Right lobe of liver (tissue), 6 donors: ENCODE measurements around the gene FER. TPM values are rescaled to one million over a fixed set of nuclear protein-coding genes. Genes with fewer than 3 reads are reported as not detected.

ENCODE experiments used
- ATAC-seq, 4 donors: fragments of 200-7000 bp; cut with Tn5 transposase; one replicate each; pipeline ENCODE4 v1.9.1; 2020; ENCODE audit warnings: mild to moderate bottlenecking in 4 of 4, moderate library complexity in 4 of 4
- DNase-seq, 3 donors: peaks; one replicate each; pipeline ENCODE4 v3.0.0-alpha.2; 2020
- H3K27ac ChIP-seq, 3 donors: fragments of 200-600 bp; one replicate each; pipeline ENCODE4 v1.8.0; 2022
- H3K27me3 ChIP-seq, 2 donors: fragments of 200-600 bp; one replicate each; pipeline ENCODE4 v1.8.0; 2022
- H3K36me3 ChIP-seq, 4 donors: fragments of 200-600 bp; sonication (generic) in 1 of 4; one replicate each; pipeline versions ENCODE4 v1.5.1 to v1.8.0; 2017 to 2022; ENCODE audit warnings: control low read depth in 1 of 4
- H3K4me1 ChIP-seq, 4 donors: fragments of 200-600 bp; sonication (generic) in 1 of 4; one replicate each; pipeline versions ENCODE4 v1.5.1 to v1.8.0; 2017 to 2022; ENCODE audit warnings: control low read depth in 1 of 4
- H3K4me3 ChIP-seq, 3 donors: fragments of 200-600 bp; one replicate each; pipeline ENCODE4 v1.8.0; 2022
- H3K9me3 ChIP-seq, 4 donors: fragments of 200-600 bp; sonication (generic) in 1 of 4; one replicate each; pipeline versions ENCODE4 v1.5.1 to v1.8.0; 2017 to 2022; ENCODE audit warnings: control low read depth in 1 of 4
- CTCF ChIP-seq, 4 donors: fragments of 200-600 bp in 3 of 4; fragments of 450-650 bp in 1 of 4; IDR thresholded peaks; one replicate each; pipeline versions ENCODE4 v1.5.1 to v1.8.0; 2016 to 2022; ENCODE audit warnings: antibody characterized with exemption in 4 of 4, mild to moderate bottlenecking in 2 of 4
- POLR2A ChIP-seq: fragments of 450-650 bp; IDR thresholded peaks from one replicate; pipeline ENCODE4 v1.6.1; 2017; ENCODE audit warnings: antibody characterized with exemption, mild to moderate bottlenecking
- WGBS: methylation state at CpG from one replicate; pipeline ENCODE4 v1.1.6; 2018; ENCODE audit warnings: low coverage, low lambda C conversion rate; ENCODE audit not compliant: insufficient coverage; ENCODE audit errors: missing lambda C conversion rate; 5-methylcytosine and 5-hydroxymethylcytosine counted together
- intact Hi-C, 2 donors: fragments of 100-400 bp; cut with DNase I; formaldehyde crosslinking; loops; one replicate each; pipeline versions ENCODE4 v1.11.2 to v1.14.1; 2022
- total RNA-seq, 6 experiments: library from RNA; depleted of rRNA in 2 of 6; stranded (reverse); fragments of >200 nt in 2 of 6; fragmentation: NEBNext Ultra II Directional in 3 of 6; extraction: Animal tissue kit (Norgen Biotek cat#: 25700) in 3 of 6; gene quantifications; one replicate each; pipeline versions ENCODE4 v1.1.0 to v1.2.4, GENCODE V29; 2016 to 2023
- donor health status: DM: no; HTN: yes; CAD: no.
- donor health status: DM: no; HTN: no; CAD: no.
- donor health status: DM: no; HTN: no; CAD: no.
- donor health status: DM: no; HTN: yes; CAD: no.
- donor health status: DM: no; HTN: yes; CAD: no.

The FER gene
- total RNA-seq, 6 experiments from 2014 or later = 2.6 to 10.9 (median 5.0) TPM

DNA sequence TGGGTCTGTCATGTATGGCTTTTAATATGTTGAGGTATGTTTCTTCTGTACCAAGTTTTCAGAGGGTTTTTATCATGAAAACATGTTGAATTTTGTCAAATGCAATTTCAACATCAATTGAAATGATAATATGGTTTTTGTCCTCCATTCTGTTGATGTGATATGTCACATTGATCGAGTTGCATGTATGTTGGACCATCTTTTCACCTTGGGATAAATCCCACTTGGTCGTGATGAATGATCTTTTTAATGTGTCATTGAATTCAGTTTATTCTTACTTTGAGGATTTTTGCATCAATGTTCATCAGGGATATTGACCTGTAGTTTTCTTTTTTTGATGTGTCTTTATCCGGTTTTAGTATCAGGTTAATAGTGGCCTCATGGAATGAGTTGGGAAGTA, 373.5 kb downstream of the FER start:
- Histone ChIP-seq H3K4me3 (no peak overlapping the region), H3K4me1 (no peaks in the 10 kb centered on the region), H3K27me3 (no peaks in the 10 kb centered on the region), H3K9me3 (no peaks in the 10 kb centered on the region), H3K36me3 (no peaks in the 10 kb centered on the region), H3K27ac (no peak overlapping the region)
- ATAC-seq (no peak), DNase-seq (no peak)
- no peak for TF ChIP-seq POLR2A
- no peak for TF ChIP-seq CTCF (IDR thresholded peaks at IDR 0.05)
- 94% methylated on average over 3 of the region's 3 CpGs for WGBS
- intact Hi-C loops = no loop called here

GRCh38 chr5:109125755-109126429, 378.2 kb downstream of the FER start:
- 83% methylated on average over 5 of the region's 6 CpGs for WGBS
- intact Hi-C loops = no loop called here
- Histone ChIP-seq H3K4me3 (no peak overlapping the region), H3K27ac (no peak overlapping the region), H3K4me1 (no peaks in the 10 kb centered on the region), H3K36me3 (no peaks in the 10 kb centered on the region), H3K9me3 (no peaks in the 10 kb centered on the region), H3K27me3 (no peaks in the 10 kb centered on the region)
- no peak for TF ChIP-seq POLR2A
- ATAC-seq (no peak), DNase-seq (no peak)

GRCh38 chr5:109126481-109126880, 378.8 kb downstream of the FER start:
- 85% methylated on average over 1 of the region's 1 CpG for WGBS
- no peaks in the 10 kb centered on the region for H3K36me3 ChIP-seq

GRCh38 chr5:109136906-109137305, 389.2 kb downstream of the FER start:
- Histone ChIP-seq H3K36me3 (no peaks in the 10 kb centered on the region), H3K9me3 (no peaks in the 10 kb centered on the region), H3K27ac (no peak overlapping the region), H3K4me3 (no peak overlapping the region), H3K27me3 (no peaks in the 10 kb centered on the region), H3K4me1 (no peaks in the 10 kb centered on the region)
- DNase-seq (no peak), ATAC-seq (no peak)
- intact Hi-C loops = no loop called here
- WGBS = 75% methylated on average over 2 of the region's 2 CpGs
- TF ChIP-seq CTCF (IDR thresholded peaks at IDR 0.05) = no peak
- no peak for TF ChIP-seq POLR2A

More at GRCh38 chr5:109126481-109126880, 378.8 kb downstream of the FER start:
- Histone ChIP-seq H3K4me1 (no peaks in the 10 kb centered on the region), H3K27ac (no peak overlapping the region), H3K4me3 (no peak overlapping the region), H3K27me3 (no peaks in the 10 kb centered on the region), H3K9me3 (no peaks in the 10 kb centered on the region)
- DNase-seq (no peak), ATAC-seq (no peak)
- intact Hi-C loops = no loop called here
- TF ChIP-seq POLR2A (no peak), CTCF (IDR thresholded peaks at IDR 0.05) (no peak)

DNA sequence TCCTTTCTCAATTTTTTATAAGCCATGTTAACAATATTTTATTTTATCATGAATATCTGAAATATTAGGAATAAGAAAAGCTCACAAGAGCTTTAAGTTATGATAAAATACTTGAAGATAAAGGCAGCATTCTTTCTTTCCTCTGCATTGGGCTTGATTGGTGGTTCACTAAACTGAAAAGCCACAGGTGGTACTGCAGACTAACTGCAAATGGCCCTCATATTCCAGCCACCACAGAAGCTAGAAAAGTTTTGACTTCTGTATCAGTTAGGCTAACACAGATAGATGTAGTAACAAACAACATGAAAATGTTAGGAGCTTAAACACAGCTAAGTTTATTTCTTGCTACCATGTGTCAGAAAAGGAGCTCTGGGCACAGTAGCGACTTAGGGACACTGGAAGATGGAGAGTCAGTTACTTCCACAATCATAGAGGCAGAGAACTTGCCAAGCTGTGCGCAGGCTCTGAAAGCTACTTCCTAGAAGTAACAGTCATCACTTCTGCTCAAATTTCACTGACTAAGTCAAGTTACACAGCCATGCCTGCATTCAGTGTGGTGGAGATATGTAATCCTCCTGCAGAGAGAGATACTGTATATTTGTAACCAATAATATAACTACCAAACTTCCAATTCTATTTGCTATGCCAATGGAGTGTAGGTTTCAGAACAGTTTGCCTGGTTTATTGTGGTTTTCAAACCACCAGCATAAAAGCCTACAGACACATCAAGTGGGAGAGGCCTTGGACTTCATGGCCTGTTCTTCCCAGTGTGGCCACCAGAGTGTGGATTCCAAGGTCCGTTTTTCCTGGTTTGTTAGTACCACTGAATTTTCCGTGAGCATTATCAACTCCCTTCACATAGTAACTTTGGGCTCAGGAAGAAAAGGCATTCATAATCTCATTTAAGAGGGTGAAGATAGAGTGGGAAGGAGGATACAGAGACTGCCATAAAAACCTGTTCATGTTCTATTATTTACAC, 393.8 kb downstream of the FER start:
- Histone ChIP-seq H3K27ac (no peak overlapping the region), H3K4me3 (no peak overlapping the region), H3K27me3 (no peaks in the 10 kb centered on the region), H3K36me3 (no peaks in the 10 kb centered on the region), H3K9me3 (no peaks in the 10 kb centered on the region), H3K4me1 (no peaks in the 10 kb centered on the region)
- TF ChIP-seq POLR2A = no peak
- TF ChIP-seq CTCF (IDR thresholded peaks at IDR 0.05) = no peak
- 85% methylated on average over 4 of the region's 4 CpGs for WGBS
- peak in 3 of 4 donors; percentile 28 to 66 (median 43) for ATAC-seq
- no peak for DNase-seq
- intact Hi-C loops = no loop called here
